Activated CD4-positive, alpha-beta T cell treated with anti-CD3 and anti-CD28 coated beads for 36 hours (primary cell): ENCODE results near the gene PATE3. TPM values are rescaled to one million over a fixed set of nuclear protein-coding genes. Genes with fewer than 3 reads are reported as not detected.

Experiments used
- ATAC-seq: fragments of 200-7000 bp; cut with Tn5 transposase; one replicate; pipeline ENCODE4 v1.10.0; 2021; ENCODE audit warnings: mild to moderate bottlenecking, moderate library complexity
- CTCF ChIA-PET: fragments of 350-600 bp; sonication (Branson Sonifier 250); formaldehyde crosslinking; loops from one replicate; lab custom pipeline; 2021; ENCODE audit warnings: antibody characterized with exemption; lab: Charles Lee
- POLR2A ChIA-PET: fragments of 350-600 bp; sonication (Branson Sonifier 250); formaldehyde crosslinking; loops from one replicate; lab custom pipeline; 2021; ENCODE audit warnings: antibody characterized with exemption, inconsistent platforms; lab: Charles Lee
- DNase-seq: peaks from one replicate; pipeline ENCODE4 v3.0.0-alpha.2; 2020
- H3K27ac Mint-ChIP-seq: one replicate; pipeline ENCODE4 v1.8.0; 2021; ENCODE audit warnings: mixed read lengths
- H3K27me3 Mint-ChIP-seq: one replicate; pipeline ENCODE4 v1.8.0; 2021; ENCODE audit warnings: mixed read lengths
- H3K36me3 Mint-ChIP-seq: one replicate; pipeline ENCODE4 v1.8.0; 2021; ENCODE audit warnings: low read depth, mixed read lengths
- H3K4me1 Mint-ChIP-seq: one replicate; pipeline ENCODE4 v1.8.0; 2021; ENCODE audit warnings: mixed read lengths
- H3K4me3 Mint-ChIP-seq: one replicate; pipeline ENCODE4 v1.8.0; 2021; ENCODE audit warnings: mild to moderate bottlenecking, moderate library complexity, mixed read lengths
- H3K9me3 Mint-ChIP-seq: one replicate; pipeline ENCODE4 v1.8.0; 2021; ENCODE audit warnings: low read depth, mixed read lengths
- intact Hi-C, 2 experiments: fragments of 100-400 bp; cut with DNase I in 1 of 2; cut with micrococcal nuclease in 1 of 2; formaldehyde crosslinking; loops; one replicate each; pipeline versions ENCODE4 v1.14.2 to v1.15.1; 2022 to 2024; cut with DNase I, micrococcal nuclease
- total RNA-seq, 2 experiments: library from RNA; stranded (reverse); gene quantifications; one replicate each; pipeline ENCODE4 v1.2.3, GENCODE V29; 2021

Gene PATE3, protein sequence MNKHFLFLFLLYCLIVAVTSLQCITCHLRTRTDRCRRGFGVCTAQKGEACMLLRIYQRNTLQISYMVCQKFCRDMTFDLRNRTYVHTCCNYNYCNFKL
- not detected for total RNA-seq

- ATAC-seq (no peak), DNase-seq (no peak)
- Mint-ChIP-seq H3K27ac (no peak within 1 kb of the TSS), H3K27me3 (peaks cover 4% of the 10 kb centered on the region), H3K4me3 (no peak within 1 kb of the TSS), H3K4me1 (no peaks in the 10 kb centered on the region), H3K9me3 (no peaks in the 10 kb centered on the region), H3K36me3 (no peaks in the 10 kb centered on the region)
- POLR2A ChIA-PET: no interaction called here
- intact Hi-C loops: no loop called here
- CTCF ChIA-PET: no interaction called here
Measured at GRCh38 chr11:125787827-125788226, at the start of gene PATE3. PATE3 (plus strand) TSS chr11:125788127; CDS start chr11:125788152, 25 bp downstream.

DNA sequence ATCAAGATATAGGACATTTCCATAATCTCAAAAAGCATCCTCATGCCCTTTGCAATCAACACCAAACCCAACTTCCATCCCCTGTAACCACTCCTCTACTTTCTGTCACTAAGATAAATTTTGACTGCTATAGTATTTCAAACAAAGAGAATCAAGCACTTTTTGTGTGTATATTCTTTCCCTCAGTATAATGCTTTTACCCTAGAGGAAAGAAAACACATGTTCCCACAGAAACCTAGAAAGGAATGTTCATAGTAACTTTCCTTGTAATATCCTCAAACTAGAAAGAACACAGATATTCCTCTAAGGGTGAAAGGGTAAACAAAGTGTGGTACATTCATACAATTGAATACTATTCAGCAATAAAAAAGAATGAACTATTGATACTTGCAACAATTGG, 47.3 kb upstream of the PATE3 start:
- Mint-ChIP-seq H3K27me3 (peaks cover 7% of the 10 kb centered on the region), H3K36me3 (no peaks in the 10 kb centered on the region), H3K4me3 (no peak overlapping the region), H3K9me3 (peaks cover 2% of the 10 kb centered on the region), H3K27ac (no peak overlapping the region), H3K4me1 (no peaks in the 10 kb centered on the region)
- intact Hi-C loops: no loop called here
- ChIA-PET CTCF (no interaction called here), POLR2A (no interaction called here)
- no peak for ATAC-seq
- no peak for DNase-seq

- H3K36me3 Mint-ChIP-seq: no peaks in the 10 kb centered on the region
- no peaks in the 10 kb centered on the region for H3K4me1 Mint-ChIP-seq
- H3K27me3 Mint-ChIP-seq: peaks cover 5% of the 10 kb centered on the region
- intact Hi-C loops: no loop called here
- no peaks in the 10 kb centered on the region for H3K9me3 Mint-ChIP-seq
- ATAC-seq (no peak), DNase-seq (no peak)
- POLR2A ChIA-PET: no interaction called here
- no peak overlapping the region for H3K4me3 Mint-ChIP-seq
- CTCF ChIA-PET: no interaction called here
- no peak overlapping the region for H3K27ac Mint-ChIP-seq
Measured at GRCh38 chr11:125743681-125744080, 44.2 kb upstream of the PATE3 start.

DNA sequence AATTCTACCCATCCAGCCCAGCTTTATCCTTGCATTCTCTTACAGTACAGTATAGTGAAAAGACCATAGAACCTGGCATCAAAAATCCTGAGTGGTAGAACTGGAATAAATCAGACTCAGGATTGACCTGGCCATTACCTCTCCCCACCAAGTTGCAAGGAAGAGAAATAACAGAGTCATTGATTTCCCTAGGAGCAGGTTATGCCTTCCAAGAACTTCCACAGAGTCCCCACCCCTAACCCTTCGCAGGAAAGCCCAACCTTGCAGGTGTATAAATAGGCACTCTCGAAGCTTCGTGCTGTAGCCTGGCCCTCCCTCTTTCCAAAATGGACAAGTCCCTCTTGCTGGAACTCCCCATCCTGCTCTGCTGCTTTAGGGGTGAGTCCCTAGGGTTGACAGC, 41.9 kb upstream of the PATE3 start, which contains the start of gene PATE1:
Gene PATE1, plus strand, starts transcription at position 301 of the 400 bp plus-strand sequence. Its CDS starts 26 bp downstream, at position 327.
- H3K9me3 Mint-ChIP-seq: no peaks in the 10 kb centered on the region
- CTCF ChIA-PET: no interaction called here
- H3K27ac Mint-ChIP-seq: no peak within 1 kb of the TSS
- POLR2A ChIA-PET: no interaction called here
- no peak within 1 kb of the TSS for H3K4me3 Mint-ChIP-seq
- H3K4me1 Mint-ChIP-seq: no peaks in the 10 kb centered on the region
- intact Hi-C loops: no loop called here
- no peak for ATAC-seq
- peaks cover 8% of the 10 kb centered on the region for H3K27me3 Mint-ChIP-seq
- H3K36me3 Mint-ChIP-seq: no peaks in the 10 kb centered on the region
- no peak for DNase-seq

GRCh38 chr11:125750629-125751028, 37.3 kb upstream of the PATE3 start:
- CTCF ChIA-PET: interaction anchor here (0.7 kb wide), 1 partner anchor 20 kb away, joined by 3 read pairs; no protein-coding TSS in a partner anchor
- no peaks in the 10 kb centered on the region for H3K9me3 Mint-ChIP-seq
- no peaks in the 10 kb centered on the region for H3K36me3 Mint-ChIP-seq
- DNase-seq (no peak), ATAC-seq (no peak)
- intact Hi-C loops: no loop called here
- H3K27ac Mint-ChIP-seq: no peak overlapping the region
- H3K4me3 Mint-ChIP-seq: no peak overlapping the region
- H3K4me1 Mint-ChIP-seq: no peaks in the 10 kb centered on the region
- POLR2A ChIA-PET: no interaction called here
- H3K27me3 Mint-ChIP-seq: peaks cover 17% of the 10 kb centered on the region

- Mint-ChIP-seq H3K36me3 (no peaks in the 10 kb centered on the region), H3K4me1 (no peaks in the 10 kb centered on the region), H3K27ac (no peak overlapping the region), H3K27me3 (peaks cover 25% of the 10 kb centered on the region), H3K4me3 (no peak overlapping the region), H3K9me3 (peaks cover 5% of the 10 kb centered on the region)
- ChIA-PET POLR2A (no interaction called here), CTCF (no interaction called here)
- DNase-seq (no peak), ATAC-seq (no peak)
- intact Hi-C loops: no loop called here
Measured at GRCh38 chr11:125756050-125756449, 31.9 kb upstream of the PATE3 start.

- ChIA-PET POLR2A (no interaction called here), CTCF (no interaction called here)
- no peak for DNase-seq
- ATAC-seq: no peak
- H3K27ac Mint-ChIP-seq: no peak overlapping the region
- peaks cover 18% of the 10 kb centered on the region for H3K27me3 Mint-ChIP-seq
- H3K36me3 Mint-ChIP-seq: no peaks in the 10 kb centered on the region
- peaks cover 5% of the 10 kb centered on the region for H3K9me3 Mint-ChIP-seq
- H3K4me3 Mint-ChIP-seq: no peak overlapping the region
- intact Hi-C loops: no loop called here
- no peaks in the 10 kb centered on the region for H3K4me1 Mint-ChIP-seq
Measured at GRCh38 chr11:125762445-125762844, 25.5 kb upstream of the PATE3 start.

DNA sequence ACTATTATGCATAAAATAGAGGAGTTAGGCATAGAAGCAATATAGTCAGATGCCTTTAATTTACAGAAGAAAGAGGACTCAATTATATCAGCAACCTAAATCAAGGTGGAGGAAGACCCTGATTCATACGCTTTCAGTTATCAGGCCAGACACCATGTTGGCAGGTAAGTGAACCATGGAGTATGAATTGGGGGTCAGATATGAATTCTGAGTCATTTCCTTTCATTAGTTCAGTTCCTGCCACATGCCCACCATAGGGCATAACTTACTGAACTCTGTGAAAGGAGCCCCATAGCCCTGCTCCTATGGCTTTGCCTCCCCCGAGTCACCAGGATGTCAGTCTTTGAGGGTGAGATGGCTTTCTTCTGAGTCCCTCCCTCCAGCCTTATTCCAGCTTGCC, 24.4 kb upstream of the PATE3 start:
- Mint-ChIP-seq H3K4me3 (no peak overlapping the region), H3K9me3 (peaks cover 5% of the 10 kb centered on the region), H3K4me1 (no peaks in the 10 kb centered on the region), H3K36me3 (no peaks in the 10 kb centered on the region), H3K27me3 (peaks cover 12% of the 10 kb centered on the region), H3K27ac (no peak overlapping the region)
- intact Hi-C loops: no loop called here
- no peak for ATAC-seq
- ChIA-PET CTCF (no interaction called here), POLR2A (no interaction called here)
- no peak for DNase-seq

GRCh38 chr11:125766251-125766650, 21.7 kb upstream of the PATE3 start:
- Mint-ChIP-seq H3K27ac (no peak overlapping the region), H3K9me3 (no peaks in the 10 kb centered on the region), H3K4me1 (peaks cover 3% of the 10 kb centered on the region), H3K36me3 (no peaks in the 10 kb centered on the region), H3K27me3 (peaks cover 14% of the 10 kb centered on the region), H3K4me3 (no peak overlapping the region)
- intact Hi-C loops: no loop called here
- no peak for ATAC-seq
- ChIA-PET CTCF (no interaction called here), POLR2A (no interaction called here)
- no peak for DNase-seq

GRCh38 chr11:125768336-125769046, 19.4 kb upstream of the PATE3 start:
- Mint-ChIP-seq H3K27ac (peak overlapping the region; percentile 26), H3K27me3 (peaks cover 13% of the 10 kb centered on the region), H3K4me3 (no peak overlapping the region), H3K4me1 (peaks cover 3% of the 10 kb centered on the region), H3K36me3 (no peaks in the 10 kb centered on the region), H3K9me3 (no peaks in the 10 kb centered on the region)
- peak; percentile 9 for DNase-seq
- ChIA-PET CTCF (no interaction called here), POLR2A (no interaction called here)
- no peak for ATAC-seq
- intact Hi-C loops: no loop called here

DNA sequence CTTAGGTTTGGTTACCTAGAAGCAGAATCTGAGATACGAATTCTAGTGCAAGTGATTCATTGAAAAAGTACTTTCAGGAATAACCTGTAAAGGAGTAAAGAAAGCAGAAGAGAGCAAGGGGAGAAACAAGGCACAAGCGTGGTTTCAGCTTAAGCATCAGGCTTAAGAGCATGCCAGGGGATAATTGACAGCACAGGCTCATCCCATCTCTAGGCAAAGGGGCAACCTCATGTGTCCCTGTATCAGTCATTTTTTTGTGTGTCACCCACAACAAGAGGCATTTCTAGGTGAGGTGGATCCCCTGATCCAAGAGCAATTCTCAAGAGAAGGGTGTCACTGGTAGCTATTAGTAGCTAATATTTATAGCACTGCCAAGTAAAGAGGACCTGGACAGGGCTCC, 17.3 kb upstream of the PATE3 start:
- H3K36me3 Mint-ChIP-seq: no peaks in the 10 kb centered on the region
- ChIA-PET CTCF (no interaction called here), POLR2A (no interaction called here)
- DNase-seq: no peak
- no peaks in the 10 kb centered on the region for H3K9me3 Mint-ChIP-seq
- no peak overlapping the region for H3K27ac Mint-ChIP-seq
- H3K27me3 Mint-ChIP-seq: peaks cover 11% of the 10 kb centered on the region
- peaks cover 3% of the 10 kb centered on the region for H3K4me1 Mint-ChIP-seq
- no peak for ATAC-seq
- no peak overlapping the region for H3K4me3 Mint-ChIP-seq
- intact Hi-C loops: no loop called here

DNA sequence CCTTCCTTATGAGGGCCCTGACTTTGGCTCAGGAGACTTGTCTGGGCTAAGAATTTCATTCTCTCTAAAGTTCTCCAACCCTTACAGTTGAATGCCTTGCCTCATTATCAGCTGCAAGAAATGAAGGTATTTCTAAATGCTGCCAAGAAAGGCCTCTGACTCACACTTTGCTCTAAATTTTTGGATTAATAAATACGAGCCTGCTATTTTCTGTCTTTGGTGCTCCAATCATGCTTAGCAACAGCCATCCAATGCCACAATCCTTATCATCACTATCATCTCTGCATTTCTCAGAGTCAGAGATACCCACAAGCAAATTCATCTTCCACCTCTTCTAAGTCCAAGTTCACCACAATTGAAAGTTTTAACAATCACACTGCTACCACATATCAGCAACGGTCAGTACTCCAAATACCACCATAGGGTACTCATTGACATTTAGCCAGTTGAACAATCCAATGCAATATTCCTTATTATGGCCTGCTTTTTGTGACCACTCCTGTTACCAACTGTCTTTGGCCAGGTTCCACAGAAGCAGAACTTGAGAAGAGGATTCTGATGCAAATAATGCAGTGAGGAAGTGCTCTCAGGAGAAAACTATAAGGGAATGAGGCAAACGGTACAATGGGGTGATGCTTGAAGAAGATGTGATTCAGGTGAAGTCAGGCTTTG, 15.0 kb upstream of the PATE3 start:
- Mint-ChIP-seq H3K36me3 (no peaks in the 10 kb centered on the region), H3K4me1 (peaks cover 3% of the 10 kb centered on the region), H3K4me3 (no peak overlapping the region), H3K9me3 (no peaks in the 10 kb centered on the region), H3K27me3 (peaks cover 15% of the 10 kb centered on the region), H3K27ac (peak overlapping the region; percentile 1)
- DNase-seq: no peak
- ATAC-seq: no peak
- intact Hi-C loops: no loop called here
- CTCF ChIA-PET: interaction anchor here (0.8 kb wide), 1 partner anchor 40 kb away, joined by 3 read pairs; no protein-coding TSS in a partner anchor
- POLR2A ChIA-PET: no interaction called here
